C4-2B (cell line): ENCODE data around the gene HECTD3.
"Not testable (repeated sequence)": the region's sequence is repeated elsewhere in the genome, so short reads cannot be mapped to it uniquely, and the experiment has no call there.

Source experiments
- H3K27ac ChIP-seq: fragments of 450-650 bp; 2 replicates; pipeline ENCODE4 v1.5.1; 2017
- ZFX ChIP-seq: fragments of 450-650 bp; IDR thresholded peaks from 2 replicates; pipeline ENCODE4 v1.6.1; 2017
- TF ChIP-seq, protein P1 (sequence below): fragments of 450-650 bp; conservative IDR thresholded peaks from 2 replicates; pipeline ENCODE4 v1.5.1; 2017; ENCODE audit warnings: mild to moderate bottlenecking

HECTD3 gene

DNA sequence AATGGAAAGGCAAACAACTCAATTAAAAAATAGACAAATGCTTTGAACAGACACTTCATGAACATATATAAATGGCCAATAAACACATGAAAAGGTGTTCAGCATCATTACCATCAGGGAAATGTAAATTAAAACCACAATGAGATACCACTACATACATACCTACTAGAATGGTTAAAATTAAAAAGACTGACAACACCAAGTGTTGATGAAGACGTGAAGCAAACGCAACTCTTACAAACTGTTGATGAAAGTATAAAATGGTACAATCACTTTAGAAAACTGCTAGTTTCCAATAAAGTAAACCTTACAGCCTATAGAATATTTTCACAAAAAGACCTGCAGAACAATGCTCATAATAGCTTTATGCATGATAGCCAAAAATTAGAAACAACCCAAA is 34.9 kb downstream of the HECTD3 start:
- TF ChIP-seq ZFX = no peak

DNA sequence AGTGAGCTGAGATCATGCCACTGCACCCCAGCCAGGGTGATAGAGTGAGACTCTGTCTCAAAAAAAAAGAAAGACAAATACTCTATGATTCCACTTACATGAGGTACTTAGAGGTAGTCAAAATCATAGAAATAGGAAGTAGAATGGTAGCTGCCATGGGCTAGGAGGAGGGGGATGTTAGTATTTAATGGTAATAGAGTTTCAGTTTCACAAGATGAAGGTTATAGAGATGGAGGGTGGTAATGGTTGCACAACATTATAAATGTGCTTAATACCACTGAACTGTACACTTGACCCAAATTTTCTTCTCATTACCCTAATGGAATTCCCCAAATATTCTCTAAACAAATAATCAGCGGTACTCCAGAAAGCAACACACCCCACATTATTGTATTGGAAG is 37.5 kb downstream of the HECTD3 start:
- TF ChIP-seq, protein P1, sequence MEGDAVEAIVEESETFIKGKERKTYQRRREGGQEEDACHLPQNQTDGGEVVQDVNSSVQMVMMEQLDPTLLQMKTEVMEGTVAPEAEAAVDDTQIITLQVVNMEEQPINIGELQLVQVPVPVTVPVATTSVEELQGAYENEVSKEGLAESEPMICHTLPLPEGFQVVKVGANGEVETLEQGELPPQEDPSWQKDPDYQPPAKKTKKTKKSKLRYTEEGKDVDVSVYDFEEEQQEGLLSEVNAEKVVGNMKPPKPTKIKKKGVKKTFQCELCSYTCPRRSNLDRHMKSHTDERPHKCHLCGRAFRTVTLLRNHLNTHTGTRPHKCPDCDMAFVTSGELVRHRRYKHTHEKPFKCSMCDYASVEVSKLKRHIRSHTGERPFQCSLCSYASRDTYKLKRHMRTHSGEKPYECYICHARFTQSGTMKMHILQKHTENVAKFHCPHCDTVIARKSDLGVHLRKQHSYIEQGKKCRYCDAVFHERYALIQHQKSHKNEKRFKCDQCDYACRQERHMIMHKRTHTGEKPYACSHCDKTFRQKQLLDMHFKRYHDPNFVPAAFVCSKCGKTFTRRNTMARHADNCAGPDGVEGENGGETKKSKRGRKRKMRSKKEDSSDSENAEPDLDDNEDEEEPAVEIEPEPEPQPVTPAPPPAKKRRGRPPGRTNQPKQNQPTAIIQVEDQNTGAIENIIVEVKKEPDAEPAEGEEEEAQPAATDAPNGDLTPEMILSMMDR = no peak
- no peak for TF ChIP-seq ZFX
- no peak overlapping the region for H3K27ac ChIP-seq

More for the DNA sequence above, 34.9 kb downstream of the HECTD3 start:
- H3K27ac ChIP-seq = no peak overlapping the region

DNA sequence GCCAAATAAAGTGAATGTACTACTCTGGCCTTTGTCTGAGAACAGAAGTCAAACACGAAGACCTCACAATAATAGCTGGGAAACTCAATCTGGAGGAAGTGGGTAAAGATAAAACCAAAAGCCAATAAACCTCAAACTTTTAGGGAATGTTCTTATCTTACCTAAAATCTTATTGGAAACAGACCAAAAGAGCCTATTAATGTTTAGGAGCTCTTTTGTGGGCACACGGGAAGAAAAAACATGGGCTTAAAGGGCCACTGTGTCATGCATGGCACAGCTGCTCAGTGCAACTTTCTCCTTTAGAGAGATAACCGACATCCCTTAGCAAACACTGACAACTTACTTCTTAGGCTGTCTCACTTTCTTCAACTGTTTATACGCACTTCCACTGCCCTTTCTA is 40.8 kb downstream of the HECTD3 start:
- H3K27ac ChIP-seq = no peak overlapping the region
- TF ChIP-seq, protein P1 = no peak
- no peak for TF ChIP-seq ZFX

DNA sequence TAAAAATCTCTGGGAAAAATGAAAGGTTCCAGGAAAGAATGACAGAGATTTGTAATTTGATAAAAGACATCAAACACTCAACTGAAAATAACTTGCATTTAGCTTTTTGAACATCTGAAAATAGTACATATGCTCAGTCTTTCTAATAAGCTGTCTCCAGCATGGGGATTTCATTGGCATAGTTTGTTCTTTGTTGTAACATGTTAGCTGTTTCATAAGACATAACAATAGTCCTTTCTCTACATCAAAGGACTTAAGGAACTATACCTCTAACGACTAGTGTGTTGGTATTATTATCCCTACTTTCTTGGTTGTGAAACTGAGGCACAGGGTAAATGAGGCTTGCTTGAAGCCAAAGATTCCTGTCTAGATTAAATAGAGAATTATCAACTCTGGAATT is 46.7 kb downstream of the HECTD3 start:
- no peak for TF ChIP-seq ZFX
- TF ChIP-seq, protein P1 = no peak
- H3K27ac ChIP-seq = no peak overlapping the region

DNA sequence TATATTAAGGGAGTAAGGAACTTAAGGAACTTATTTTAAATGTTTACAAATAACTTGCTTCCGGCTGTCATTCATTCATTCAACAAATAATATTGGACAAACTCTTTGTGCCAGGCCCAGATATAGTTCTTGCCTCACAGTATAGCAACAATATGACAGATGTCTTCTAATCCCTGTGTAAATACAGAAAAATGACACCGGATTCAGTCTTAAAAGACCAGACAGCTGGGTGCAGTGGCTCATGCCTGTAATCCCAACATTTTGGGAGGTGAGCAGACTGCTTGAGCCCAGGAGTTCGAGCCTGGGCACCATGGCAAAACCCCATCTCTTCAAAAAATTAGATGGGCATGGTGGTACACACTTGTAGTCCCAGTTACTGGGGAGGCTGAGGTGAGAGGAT is 48.4 kb downstream of the HECTD3 start:
- TF ChIP-seq, protein P1 = no peak
- no peak for TF ChIP-seq ZFX
- peak overlapping the region; percentile 36 for H3K27ac ChIP-seq

DNA sequence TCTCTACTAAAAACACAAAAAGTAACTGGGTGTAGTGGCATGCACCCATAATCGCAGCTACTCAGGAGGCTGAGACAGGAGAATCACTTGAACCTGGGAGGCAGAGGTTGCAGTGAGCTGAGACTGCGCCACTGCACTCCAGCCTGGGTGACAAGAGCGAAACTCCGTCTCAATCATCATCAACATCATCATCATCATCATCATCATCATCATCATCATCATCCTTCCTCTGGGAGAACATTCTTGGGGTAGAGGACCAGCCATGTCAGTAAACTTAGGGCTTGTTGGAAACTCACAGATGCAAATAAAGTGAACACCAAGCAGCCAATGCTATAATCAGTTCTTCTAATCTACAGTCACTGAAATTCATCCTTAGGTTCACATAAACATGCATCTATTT is 49.1 kb downstream of the HECTD3 start:
- H3K27ac ChIP-seq = peak overlapping the region; percentile 16; the same call in 1 of the 2 replicates

DNA sequence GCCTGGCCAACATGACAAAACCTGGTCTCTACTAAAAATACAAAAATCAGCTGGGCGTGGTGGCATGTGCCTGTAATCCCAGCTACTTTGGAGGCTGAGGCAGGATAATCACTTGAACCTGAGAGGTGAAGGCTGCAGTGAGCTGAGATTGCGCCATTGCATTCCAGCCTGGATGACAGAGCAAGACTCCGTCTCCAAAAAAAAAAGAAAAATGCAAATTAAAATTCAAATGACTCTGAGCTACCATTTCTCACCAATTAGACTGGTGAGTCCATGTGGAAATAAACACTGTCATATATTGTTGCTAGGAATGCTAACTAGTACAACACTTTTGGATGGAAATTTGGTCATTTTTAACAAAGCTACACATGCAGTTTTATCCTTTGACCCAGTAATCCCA is 53.6 kb downstream of the HECTD3 start:
- not testable (repeated sequence) for H3K27ac ChIP-seq

DNA sequence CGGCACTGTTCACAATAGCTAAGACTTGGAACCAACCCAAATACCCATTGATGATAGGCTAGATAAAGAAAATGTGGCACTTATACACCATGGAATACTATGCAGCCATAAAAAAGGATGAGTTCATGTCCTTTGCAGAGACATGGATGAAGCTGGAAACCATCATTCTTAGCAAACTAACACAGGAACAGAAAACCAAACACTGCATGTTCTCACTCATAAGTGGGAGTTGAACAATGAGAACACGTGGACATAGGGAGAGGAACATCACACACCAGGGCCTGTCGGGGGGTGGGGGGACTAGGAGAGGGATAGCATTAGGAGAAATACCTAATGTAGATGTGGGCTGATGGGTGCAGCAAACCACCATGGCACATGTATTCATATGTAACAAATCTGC is 55.0 kb downstream of the HECTD3 start:
- not testable (repeated sequence) for H3K27ac ChIP-seq
